Measurements from ENCODE around the gene TBATA. TPM values are rescaled to one million over a fixed set of nuclear protein-coding genes. Genes with fewer than 3 reads are reported as not detected.

TBATA gene, protein sequence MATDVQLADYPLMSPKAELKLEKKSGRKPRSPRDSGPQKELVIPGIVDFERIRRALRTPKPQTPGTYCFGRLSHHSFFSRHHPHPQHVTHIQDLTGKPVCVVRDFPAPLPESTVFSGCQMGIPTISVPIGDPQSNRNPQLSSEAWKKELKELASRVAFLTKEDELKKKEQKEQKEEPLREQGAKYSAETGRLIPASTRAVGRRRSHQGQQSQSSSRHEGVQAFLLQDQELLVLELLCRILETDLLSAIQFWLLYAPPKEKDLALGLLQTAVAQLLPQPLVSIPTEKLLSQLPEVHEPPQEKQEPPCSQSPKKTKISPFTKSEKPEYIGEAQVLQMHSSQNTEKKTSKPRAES
- total RNA-seq: not detected

DNA sequence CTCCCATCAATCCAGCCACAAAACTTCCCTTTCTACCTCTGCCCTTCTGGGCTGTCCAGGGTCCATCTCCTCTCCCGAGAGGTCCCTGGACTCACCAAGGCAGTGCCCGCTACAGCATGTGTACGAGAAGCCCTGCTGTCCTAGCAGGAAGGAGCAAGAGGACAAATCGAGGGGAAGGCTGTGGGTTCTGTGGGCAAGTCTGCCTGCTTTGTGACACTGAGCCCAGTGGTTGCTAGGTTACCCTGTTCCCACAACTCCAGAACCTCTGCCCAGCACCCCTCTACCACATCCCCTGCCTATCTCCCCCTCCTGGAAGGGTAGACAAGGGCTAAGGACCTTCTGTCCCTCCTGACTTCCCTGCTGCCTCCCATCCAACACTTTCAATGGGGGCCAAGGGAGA, at the start of gene TBATA:
Gene TBATA, minus strand, starts transcription at position 188 of the 400 bp plus-strand sequence. CDS start 1,998 bp downstream, outside the sequence.
- H3K9me3 Mint-ChIP-seq (ENCODE audit: low read depth): no peaks in the 10 kb centered on the region
- H3K27me3 Mint-ChIP-seq: peaks cover 6% of the 10 kb centered on the region
- no peak within 1 kb of the TSS for H3K27ac Mint-ChIP-seq
- no peaks in the 10 kb centered on the region for H3K36me3 Mint-ChIP-seq (ENCODE audit: low read depth)
- ChIA-PET POLR2A (no interaction called here), CTCF (no interaction called here)
- H3K4me3 Mint-ChIP-seq: no peak within 1 kb of the TSS
- H3K4me1 Mint-ChIP-seq: peaks cover 5% of the 10 kb centered on the region
- no peak for ATAC-seq
- no peak for DNase-seq
- intact Hi-C loops (cut with DNase I, micrococcal nuclease): no loop called here

DNA sequence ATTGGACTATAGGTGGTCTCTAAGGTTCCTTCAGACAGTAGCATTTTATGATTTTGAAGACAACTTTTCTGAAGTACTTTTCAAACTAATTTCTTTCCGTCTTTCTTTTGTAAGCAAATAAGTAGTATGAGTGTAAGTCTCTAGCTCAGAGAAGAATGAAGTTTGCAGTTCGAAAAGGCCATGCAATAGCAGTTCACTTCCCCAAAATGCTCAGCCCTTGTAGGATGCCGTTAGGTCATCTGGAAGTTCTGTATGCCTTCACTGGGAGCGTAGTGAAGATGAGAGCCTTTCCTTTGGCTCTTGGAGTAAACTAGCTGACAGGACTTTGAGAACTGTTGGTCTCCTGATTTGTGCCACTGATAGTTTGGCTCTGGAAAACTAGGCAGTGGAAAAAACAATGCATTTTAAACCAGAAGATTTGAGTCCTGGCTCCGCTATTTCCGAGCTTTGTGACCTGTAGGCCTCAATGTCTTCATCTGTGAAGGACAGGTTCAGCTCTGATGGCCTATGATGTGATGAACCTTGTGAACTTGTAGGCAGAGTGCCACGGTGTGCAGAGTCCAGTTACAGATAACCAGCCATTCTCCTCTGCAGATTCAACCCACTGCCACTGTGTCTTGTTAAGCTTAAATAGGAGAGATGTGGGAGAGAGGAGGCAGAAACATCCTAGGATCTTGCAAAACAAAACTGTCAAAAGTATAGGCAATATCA, 49.4 kb upstream of the TBATA start:
- intact Hi-C loops (cut with DNase I, micrococcal nuclease): loop anchor here in 1 of 2 experiments (10.0 kb wide), 2 partner anchors 1260 to 1520 kb away; no protein-coding TSS in a partner anchor
- peaks cover 7% of the 10 kb centered on the region for H3K9me3 Mint-ChIP-seq (ENCODE audit: low read depth)

DNA sequence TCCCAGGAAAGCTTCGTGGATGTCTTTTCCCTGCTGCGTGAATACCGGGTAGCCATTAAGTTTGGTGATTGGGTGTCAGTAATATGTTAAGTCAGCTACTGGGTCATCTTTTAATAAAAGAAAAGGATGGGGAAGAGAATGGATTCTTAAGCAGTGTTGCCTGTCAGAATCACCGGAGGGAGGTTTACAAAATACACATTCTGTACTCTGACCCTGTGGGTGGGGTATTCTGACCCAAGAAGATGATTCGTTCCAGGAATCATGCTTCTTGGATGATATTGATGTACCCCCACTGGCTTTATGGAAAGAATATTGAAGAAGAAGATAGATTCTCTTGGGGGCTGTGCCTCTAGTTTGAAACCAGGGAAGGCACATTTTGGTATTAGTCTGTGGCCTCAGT, 48.8 kb upstream of the TBATA start:
- Mint-ChIP-seq H3K4me1 (peaks cover 86% of the 10 kb centered on the region), H3K9me3 (ENCODE audit: low read depth) (peaks cover 7% of the 10 kb centered on the region), H3K27ac (peak overlapping the region; percentile 88), H3K36me3 (ENCODE audit: low read depth) (peaks cover 61% of the 10 kb centered on the region), H3K4me3 (peak overlapping the region; percentile 20), H3K27me3 (no peaks in the 10 kb centered on the region)
- ChIA-PET POLR2A (no interaction called here), CTCF (interaction anchor here (0.7 to 8.0 kb wide), 5 partner anchors 13 to 718 kb away, joined by 3 to 74 read pairs (median 4); partner anchors contain the start of gene SGPL1)
- DNase-seq (no peak), ATAC-seq (no peak)
- intact Hi-C loops (cut with DNase I, micrococcal nuclease): loop anchor here in 1 of 2 experiments (10.0 kb wide), 2 partner anchors 1261 to 1519 kb away; no protein-coding TSS in a partner anchor

More for the DNA sequence above, 49.4 kb upstream of the TBATA start:
- Mint-ChIP-seq H3K27me3 (no peaks in the 10 kb centered on the region), H3K36me3 (ENCODE audit: low read depth) (peaks cover 58% of the 10 kb centered on the region), H3K4me3 (peak overlapping the region; percentile 20), H3K4me1 (peaks cover 81% of the 10 kb centered on the region), H3K27ac (peak overlapping the region; percentile 88)
- CTCF ChIA-PET: interaction anchor here (0.6 to 8.0 kb wide), 5 partner anchors 13 to 939 kb away, joined by 3 to 74 read pairs (median 4); partner anchors contain the start of genes SGPL1 and VSIR
- POLR2A ChIA-PET: no interaction called here
- ATAC-seq: no peak
- no peak for DNase-seq

DNA sequence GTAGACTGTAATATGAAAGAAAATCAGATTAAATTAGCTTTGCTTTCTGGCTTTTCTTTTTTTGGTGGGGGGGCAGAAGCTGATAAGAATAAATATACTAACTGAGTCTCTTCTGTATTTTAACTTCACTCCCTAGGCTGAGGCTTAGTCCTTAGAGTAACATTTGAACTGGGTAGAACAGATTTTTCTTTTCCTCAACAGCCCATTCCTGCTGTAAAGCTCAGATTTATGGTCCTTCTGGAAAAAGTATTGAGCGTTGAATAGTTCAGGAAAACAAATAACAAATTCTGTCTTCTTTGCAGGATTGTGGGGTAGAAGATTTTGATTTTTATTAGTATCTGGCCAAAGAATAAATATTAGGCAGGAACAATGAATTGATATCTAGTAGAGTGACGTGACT, 48.4 kb upstream of the TBATA start:
- peaks cover 60% of the 10 kb centered on the region for H3K36me3 Mint-ChIP-seq (ENCODE audit: low read depth)
- intact Hi-C loops (cut with DNase I, micrococcal nuclease): loop anchor here (1.0 to 10.0 kb wide), 5 partner anchors 12 to 1519 kb away; no protein-coding TSS in a partner anchor
- ChIA-PET POLR2A (interaction anchor here (1.0 to 2.1 kb wide), 3 partner anchors 12 to 16 kb away, joined by 3 to 12 read pairs (median 4); no protein-coding TSS in a partner anchor), CTCF (interaction anchor here (0.7 to 8.0 kb wide), 6 partner anchors 9 to 718 kb away, joined by 3 to 74 read pairs (median 4); partner anchors contain the start of gene SGPL1)
- DNase-seq (no peak), ATAC-seq (peak; percentile 3)
- peak overlapping the region; percentile 20 for H3K4me3 Mint-ChIP-seq
- peak overlapping the region; percentile 88 for H3K27ac Mint-ChIP-seq
- H3K27me3 Mint-ChIP-seq: no peaks in the 10 kb centered on the region
- H3K4me1 Mint-ChIP-seq: peaks cover 91% of the 10 kb centered on the region
- peaks cover 7% of the 10 kb centered on the region for H3K9me3 Mint-ChIP-seq (ENCODE audit: low read depth)

DNA sequence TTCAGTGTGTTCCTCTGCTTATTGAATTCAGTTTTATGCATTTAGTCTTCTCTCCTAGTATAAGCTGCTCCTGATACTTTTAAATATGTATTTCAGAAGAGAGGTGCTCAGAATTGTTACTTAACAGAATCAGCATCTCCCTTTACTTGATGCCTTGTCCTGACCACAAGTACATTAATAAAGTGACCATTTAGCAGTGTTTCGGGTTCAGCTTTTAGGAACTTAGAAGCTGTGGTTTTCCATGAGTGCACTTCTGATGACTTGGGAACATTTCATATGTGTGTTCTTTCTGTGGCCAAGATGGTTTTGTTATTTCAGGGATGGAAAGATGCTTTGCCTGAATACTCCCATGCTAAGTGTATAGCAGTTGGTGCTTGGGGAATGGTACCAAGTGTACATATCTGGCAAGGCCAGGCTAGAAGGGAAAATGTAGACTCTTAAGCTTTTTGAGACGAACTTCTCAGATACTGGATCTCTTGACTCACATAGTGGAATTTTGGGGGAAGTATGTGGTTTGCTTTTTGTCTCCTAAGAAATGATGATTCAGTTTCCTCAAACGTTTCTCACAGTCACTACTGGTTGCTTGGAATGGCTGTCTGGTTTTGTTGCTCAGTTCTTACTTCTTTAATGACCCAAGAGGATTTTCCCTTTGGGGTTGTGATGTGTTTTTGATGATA, 47.8 kb upstream of the TBATA start:
- Mint-ChIP-seq H3K4me3 (peak overlapping the region; percentile 20), H3K27ac (peak overlapping the region; percentile 88), H3K27me3 (no peaks in the 10 kb centered on the region), H3K9me3 (ENCODE audit: low read depth) (peaks cover 7% of the 10 kb centered on the region), H3K36me3 (ENCODE audit: low read depth) (peaks cover 57% of the 10 kb centered on the region), H3K4me1 (peaks cover 89% of the 10 kb centered on the region)
- CTCF ChIA-PET: interaction anchor here (0.8 to 8.0 kb wide), 8 partner anchors 8 to 717 kb away, joined by 3 to 74 read pairs (median 3); partner anchors contain the start of gene SGPL1
- intact Hi-C loops (cut with DNase I, micrococcal nuclease): loop anchor here (1.0 to 10.0 kb wide), 5 partner anchors 12 to 1518 kb away; no protein-coding TSS in a partner anchor
- peak; percentile 74 for ATAC-seq
- POLR2A ChIA-PET: interaction anchor here (1.0 to 2.1 kb wide), 3 partner anchors 12 to 16 kb away, joined by 3 to 12 read pairs (median 4); no protein-coding TSS in a partner anchor
- no peak for DNase-seq

DNA sequence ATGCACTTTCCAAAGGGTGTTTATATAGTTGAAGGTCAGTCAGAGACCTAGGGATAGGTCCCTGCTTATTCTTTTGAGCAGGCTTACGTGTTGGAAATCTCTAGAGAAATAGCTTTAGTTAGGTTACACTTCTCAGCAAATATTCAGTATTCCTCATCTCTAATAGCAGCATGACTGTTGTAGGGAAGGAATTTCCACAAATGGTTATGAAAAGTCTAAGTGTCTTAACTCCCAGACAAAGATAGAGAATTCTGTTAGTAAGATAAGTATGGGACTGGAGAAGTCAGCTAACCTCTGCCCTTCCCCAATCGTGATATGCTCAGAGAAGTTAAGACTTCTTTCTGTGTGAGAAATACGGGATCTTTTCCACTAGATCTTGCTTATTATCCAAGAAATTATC, 47.0 kb upstream of the TBATA start:
- Mint-ChIP-seq H3K27me3 (no peaks in the 10 kb centered on the region), H3K36me3 (ENCODE audit: low read depth) (peaks cover 54% of the 10 kb centered on the region), H3K4me3 (no peak overlapping the region), H3K27ac (peak overlapping the region; percentile 88), H3K4me1 (peaks cover 87% of the 10 kb centered on the region), H3K9me3 (ENCODE audit: low read depth) (no peaks in the 10 kb centered on the region)
- ChIA-PET CTCF (interaction anchor here (0.6 to 8.0 kb wide), 8 partner anchors 9 to 273 kb away, joined by 3 to 74 read pairs (median 3); partner anchors contain the start of gene SGPL1), POLR2A (interaction anchor here (2.1 kb wide), 1 partner anchor 11 kb away, joined by 12 read pairs; no protein-coding TSS in a partner anchor)
- intact Hi-C loops (cut with DNase I, micrococcal nuclease): loop anchor here (2.0 to 10.0 kb wide), 3 partner anchors 253 to 1517 kb away; no protein-coding TSS in a partner anchor
- DNase-seq (no peak), ATAC-seq (no peak)

DNA sequence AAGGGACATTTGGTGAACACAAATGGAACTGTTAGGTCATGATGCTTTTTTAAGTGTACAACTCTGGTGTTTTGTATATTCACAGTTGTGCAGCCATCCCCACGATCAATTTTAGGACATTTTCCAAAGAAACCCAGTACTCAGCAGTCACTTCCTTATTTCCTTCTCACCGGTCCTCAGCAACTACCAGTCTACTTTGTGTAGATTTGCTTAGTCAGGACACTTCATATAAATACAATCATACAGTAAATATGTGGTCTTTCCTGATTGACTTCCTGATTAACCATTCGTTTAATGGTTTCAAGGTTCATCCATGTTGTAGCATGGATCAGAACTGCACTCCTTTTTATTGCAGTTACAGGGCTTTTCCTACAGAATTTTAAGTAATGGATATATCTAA, 45.0 kb upstream of the TBATA start:
- peaks cover 88% of the 10 kb centered on the region for H3K4me1 Mint-ChIP-seq
- peaks cover 56% of the 10 kb centered on the region for H3K36me3 Mint-ChIP-seq (ENCODE audit: low read depth)
- intact Hi-C loops (cut with DNase I, micrococcal nuclease): loop anchor here in 1 of 2 experiments (10.0 kb wide), 2 partner anchors 1265 to 1515 kb away; no protein-coding TSS in a partner anchor
- ChIA-PET POLR2A (no interaction called here), CTCF (interaction anchor here (1.0 to 8.0 kb wide), 4 partner anchors 12 to 48 kb away, joined by 3 to 74 read pairs (median 6); partner anchors contain the start of gene SGPL1)
- DNase-seq (no peak), ATAC-seq (no peak)
- H3K27ac Mint-ChIP-seq: peak overlapping the region; percentile 8
- H3K27me3 Mint-ChIP-seq: no peaks in the 10 kb centered on the region
- H3K9me3 Mint-ChIP-seq (ENCODE audit: low read depth): no peaks in the 10 kb centered on the region
- no peak overlapping the region for H3K4me3 Mint-ChIP-seq

DNA sequence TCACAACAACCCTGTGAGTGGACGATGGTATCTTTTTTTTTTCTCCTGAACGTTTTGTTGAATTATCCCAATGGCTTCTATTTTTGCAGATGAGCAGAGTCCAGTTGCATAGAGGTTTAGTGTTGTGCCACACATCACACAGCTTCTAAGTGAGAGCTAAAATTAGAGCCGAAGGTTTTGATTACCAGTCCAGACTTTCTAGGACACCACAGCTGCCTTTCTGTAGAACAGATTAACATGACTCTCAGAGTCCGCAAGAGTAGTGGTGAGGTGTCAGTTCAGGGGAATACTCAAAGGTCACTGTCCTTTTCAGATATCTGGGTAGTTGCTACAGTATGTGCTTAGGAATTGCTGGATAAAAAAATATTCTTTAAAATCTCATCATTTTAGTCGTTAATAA, 44.4 kb upstream of the TBATA start:
- H3K27ac Mint-ChIP-seq: no peak overlapping the region
- peaks cover 56% of the 10 kb centered on the region for H3K36me3 Mint-ChIP-seq (ENCODE audit: low read depth)
- POLR2A ChIA-PET: no interaction called here
- peaks cover 83% of the 10 kb centered on the region for H3K4me1 Mint-ChIP-seq
- no peaks in the 10 kb centered on the region for H3K9me3 Mint-ChIP-seq (ENCODE audit: low read depth)
- intact Hi-C loops (cut with DNase I, micrococcal nuclease): loop anchor here in 1 of 2 experiments (10.0 kb wide), 1 partner anchor 905 kb away; no protein-coding TSS in a partner anchor
- no peaks in the 10 kb centered on the region for H3K27me3 Mint-ChIP-seq
- ATAC-seq (no peak), DNase-seq (no peak)
- no peak overlapping the region for H3K4me3 Mint-ChIP-seq
- CTCF ChIA-PET: interaction anchor here (1.0 to 8.0 kb wide), 4 partner anchors 11 to 48 kb away, joined by 3 to 74 read pairs (median 6); partner anchors contain the start of gene SGPL1

DNA sequence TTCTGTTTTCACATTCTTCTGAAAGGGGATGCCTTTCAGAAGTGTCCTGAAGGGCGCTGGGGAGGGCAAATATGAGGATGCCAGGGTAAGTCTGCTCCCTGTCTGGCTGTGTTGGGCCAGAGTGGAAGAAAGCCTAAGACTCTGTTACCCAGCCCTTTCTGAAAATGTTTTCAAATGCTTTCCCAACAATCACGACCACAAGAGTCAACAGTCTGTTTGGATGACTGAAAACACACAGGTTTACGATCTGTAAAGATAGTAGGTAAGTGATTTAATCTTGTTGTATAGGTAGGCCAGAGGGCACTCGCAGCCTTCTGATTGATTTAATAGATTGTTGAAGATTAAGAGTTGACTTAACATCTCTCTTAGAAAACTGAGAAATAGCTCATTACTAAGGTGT, 43.7 kb upstream of the TBATA start:
- H3K4me1 Mint-ChIP-seq: peaks cover 80% of the 10 kb centered on the region

DNA sequence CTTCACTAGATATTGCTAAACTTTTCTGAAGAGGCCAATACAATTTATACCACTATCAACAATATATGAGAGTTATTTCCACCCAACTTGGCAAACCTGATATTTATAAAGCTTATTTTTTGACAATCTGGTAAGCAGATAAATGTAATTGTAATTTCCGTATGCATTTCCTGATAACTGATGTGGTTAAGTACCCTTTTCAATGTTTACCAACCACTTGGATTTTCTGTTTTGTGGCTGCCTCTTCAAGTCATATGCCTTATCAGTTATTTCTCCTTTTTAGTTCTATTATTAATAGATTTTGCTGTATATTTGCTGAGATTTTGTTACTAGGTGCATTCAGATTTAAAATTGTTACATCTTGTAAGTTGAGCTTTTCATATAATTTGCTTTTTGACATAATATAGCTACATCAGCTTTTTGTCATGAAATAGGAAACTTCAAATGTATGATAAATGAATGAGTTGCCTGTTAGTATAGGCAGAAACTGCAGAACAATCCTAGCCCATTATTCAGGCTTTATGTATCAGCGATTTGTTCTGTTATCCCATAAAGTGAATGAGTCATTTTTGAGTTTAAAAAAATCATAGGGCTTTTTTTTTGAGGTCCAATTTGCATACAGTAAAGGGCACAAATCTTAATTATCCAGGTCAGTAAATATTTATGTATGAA, 42.0 kb upstream of the TBATA start:
- H3K4me3 Mint-ChIP-seq: no peak overlapping the region
- no peak for ATAC-seq
- H3K4me1 Mint-ChIP-seq: peaks cover 69% of the 10 kb centered on the region
- peak overlapping the region; percentile 74 for H3K27ac Mint-ChIP-seq
- intact Hi-C loops (cut with DNase I, micrococcal nuclease): loop anchor here in 1 of 2 experiments (10.0 kb wide), 1 partner anchor 908 kb away; no protein-coding TSS in a partner anchor
- POLR2A ChIA-PET: no interaction called here
- no peaks in the 10 kb centered on the region for H3K9me3 Mint-ChIP-seq (ENCODE audit: low read depth)
- CTCF ChIA-PET: interaction anchor here (0.8 to 1.1 kb wide), 2 partner anchors 23 to 50 kb away, joined by 3 to 4 read pairs; no protein-coding TSS in a partner anchor
- H3K27me3 Mint-ChIP-seq: no peaks in the 10 kb centered on the region
- no peak for DNase-seq
- H3K36me3 Mint-ChIP-seq (ENCODE audit: low read depth): peaks cover 53% of the 10 kb centered on the region

More for the DNA sequence above, 43.7 kb upstream of the TBATA start:
- no peaks in the 10 kb centered on the region for H3K9me3 Mint-ChIP-seq (ENCODE audit: low read depth)
- peaks cover 53% of the 10 kb centered on the region for H3K36me3 Mint-ChIP-seq (ENCODE audit: low read depth)
- H3K27me3 Mint-ChIP-seq: no peaks in the 10 kb centered on the region
- POLR2A ChIA-PET: no interaction called here
- ATAC-seq (no peak), DNase-seq (no peak)
- intact Hi-C loops (cut with DNase I, micrococcal nuclease): loop anchor here in 1 of 2 experiments (10.0 kb wide), 1 partner anchor 906 kb away; no protein-coding TSS in a partner anchor
- H3K4me3 Mint-ChIP-seq: no peak overlapping the region
- peak overlapping the region; percentile 63 for H3K27ac Mint-ChIP-seq
- CTCF ChIA-PET: interaction anchor here (1.0 to 8.0 kb wide), 4 partner anchors 11 to 49 kb away, joined by 3 to 74 read pairs (median 6); partner anchors contain the start of gene SGPL1
